ENCODE results near the gene CERT1.

The CERT1 gene

GRCh38 chr5:75351139-75351926 lies 160.1 kb downstream of the CERT1 start:
- DNase-seq (ENCODE audit: extremely low spot score), result no peak
- POLR2A ChIA-PET, result interaction anchor here (1.0 kb wide), 1 partner anchor 15 kb away, joined by 3 read pairs; the partner anchor contains the start of gene HMGCR
- CTCF ChIA-PET, result no interaction called here
- no peak for TF ChIP-seq ELF4 (IDR thresholded peaks at IDR 0.05)
- no peak for TF ChIP-seq SP1 (IDR thresholded peaks at IDR 0.05)
- no peak for TF ChIP-seq TARDBP (IDR thresholded peaks at IDR 0.05)
- no peak for TF ChIP-seq ARNT (IDR thresholded peaks at IDR 0.05)
- TF ChIP-seq PKNOX1 (IDR thresholded peaks at IDR 0.05), result no peak
- TF ChIP-seq HDGF (IDR thresholded peaks at IDR 0.05; ENCODE audit: borderline replicate concordance), result no peak
- no peak for TF ChIP-seq FOXM1 (IDR thresholded peaks at IDR 0.05; ENCODE audit: borderline replicate concordance)
- no peak for TF ChIP-seq ZNF384 (IDR thresholded peaks at IDR 0.05)
- no peak for TF ChIP-seq BHLHE40 (IDR thresholded peaks at IDR 0.05; ENCODE audit: borderline replicate concordance)
- TF ChIP-seq SUZ12 (IDR thresholded peaks at IDR 0.05), result no peak
- no peak for TF ChIP-seq FOXK2 (IDR thresholded peaks at IDR 0.05)
- TF ChIP-seq L3MBTL2 (conservative IDR thresholded peaks at IDR 0.05), result no peak

- DNase-seq (ENCODE audit: extremely low spot score), result no peak
- CTCF ChIA-PET, result no interaction called here
- TF ChIP-seq SP1 (IDR thresholded peaks at IDR 0.05) (no peak), ZNF384 (IDR thresholded peaks at IDR 0.05) (no peak), HDGF (IDR thresholded peaks at IDR 0.05; ENCODE audit: borderline replicate concordance) (no peak), BHLHE40 (IDR thresholded peaks at IDR 0.05; ENCODE audit: borderline replicate concordance) (no peak), NFRKB (IDR thresholded peaks at IDR 0.05) (no peak), CTBP1 (IDR thresholded peaks at IDR 0.05; ENCODE audit: borderline replicate concordance) (no peak), LEF1 (IDR thresholded peaks at IDR 0.05; ENCODE audit: borderline replicate concordance) (no peak), PKNOX1 (IDR thresholded peaks at IDR 0.05) (no peak)
- POLR2A ChIA-PET, result interaction anchor here (1.0 to 1.3 kb wide), 2 partner anchors 8 to 13 kb away, joined by 3 to 4 read pairs; partner anchors contain the start of gene HMGCR
These were observed 161.8 kb downstream of the CERT1 start for GRCh38 chr5:75349663-75350062.

DNA sequence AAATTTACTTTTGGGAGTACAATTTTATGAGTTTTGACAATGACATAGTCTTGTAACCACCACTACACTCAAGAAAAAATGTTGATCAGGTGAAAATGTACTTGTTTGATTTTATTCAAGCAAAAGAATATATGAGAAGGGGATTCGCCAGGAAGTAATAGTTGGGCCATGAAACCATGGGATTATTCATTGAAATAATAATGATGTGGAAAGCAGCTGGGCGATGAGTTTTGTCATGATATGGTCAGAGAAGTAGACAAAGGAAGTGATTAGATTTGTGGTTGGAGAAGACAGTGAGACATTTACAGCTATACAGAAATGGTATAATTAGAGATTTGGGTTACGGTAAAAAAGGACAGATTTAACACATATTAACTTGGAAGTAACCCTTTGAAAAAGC lies 163.2 kb downstream of the CERT1 start:
- no peak for DNase-seq (ENCODE audit: extremely low spot score)
- TF ChIP-seq HDGF (IDR thresholded peaks at IDR 0.05; ENCODE audit: borderline replicate concordance) (no peak), L3MBTL2 (conservative IDR thresholded peaks at IDR 0.05) (no peak), BHLHE40 (IDR thresholded peaks at IDR 0.05; ENCODE audit: borderline replicate concordance) (no peak), FOXM1 (IDR thresholded peaks at IDR 0.05; ENCODE audit: borderline replicate concordance) (no peak), PKNOX1 (IDR thresholded peaks at IDR 0.05) (no peak), SUZ12 (IDR thresholded peaks at IDR 0.05) (no peak), LEF1 (IDR thresholded peaks at IDR 0.05; ENCODE audit: borderline replicate concordance) (no peak), ELF4 (IDR thresholded peaks at IDR 0.05) (no peak), FOXK2 (IDR thresholded peaks at IDR 0.05) (no peak), FOXA1 (IDR thresholded peaks at IDR 0.05) (no peak), TARDBP (IDR thresholded peaks at IDR 0.05) (no peak), SP1 (IDR thresholded peaks at IDR 0.05) (no peak)
- ChIA-PET CTCF (no interaction called here), POLR2A (no interaction called here)

- ChIA-PET CTCF (no interaction called here), POLR2A (no interaction called here)
- DNase-seq (ENCODE audit: extremely low spot score), result no peak
- TF ChIP-seq FOXM1 (IDR thresholded peaks at IDR 0.05; ENCODE audit: borderline replicate concordance), result no peak
- TF ChIP-seq FOXA1 (IDR thresholded peaks at IDR 0.05), result no peak
- no peak for TF ChIP-seq NFRKB (IDR thresholded peaks at IDR 0.05)
- no peak for TF ChIP-seq LEF1 (IDR thresholded peaks at IDR 0.05; ENCODE audit: borderline replicate concordance)
- no peak for TF ChIP-seq FOXK2 (IDR thresholded peaks at IDR 0.05)
- no peak for TF ChIP-seq ARNT (IDR thresholded peaks at IDR 0.05)
- TF ChIP-seq HDGF (IDR thresholded peaks at IDR 0.05; ENCODE audit: borderline replicate concordance), result no peak
- TF ChIP-seq ELF4 (IDR thresholded peaks at IDR 0.05), result no peak
- TF ChIP-seq PKNOX1 (IDR thresholded peaks at IDR 0.05), result no peak
- no peak for TF ChIP-seq BHLHE40 (IDR thresholded peaks at IDR 0.05; ENCODE audit: borderline replicate concordance)
- no peak for TF ChIP-seq CTBP1 (IDR thresholded peaks at IDR 0.05; ENCODE audit: borderline replicate concordance)
- no peak for TF ChIP-seq SUZ12 (IDR thresholded peaks at IDR 0.05)
These were observed 168.6 kb downstream of the CERT1 start for GRCh38 chr5:75342836-75343235.

- ChIA-PET POLR2A (interaction anchor here (1.0 kb wide), 1 partner anchor 8 kb away, joined by 3 read pairs; no protein-coding TSS in a partner anchor), CTCF (no interaction called here)
- no peak for DNase-seq (ENCODE audit: extremely low spot score)
- peak; percentile 26; the same call in 1 of the 2 replicates for TF ChIP-seq PKNOX1 (IDR thresholded peaks at IDR 0.05)
- no peak for TF ChIP-seq L3MBTL2 (conservative IDR thresholded peaks at IDR 0.05)
These were observed 169.5 kb downstream of the CERT1 start for GRCh38 chr5:75341934-75342333.

All from HEK293T (cell line).